Measurements from ENCODE around the gene GNAO1.

GNAO1 gene

DNA sequence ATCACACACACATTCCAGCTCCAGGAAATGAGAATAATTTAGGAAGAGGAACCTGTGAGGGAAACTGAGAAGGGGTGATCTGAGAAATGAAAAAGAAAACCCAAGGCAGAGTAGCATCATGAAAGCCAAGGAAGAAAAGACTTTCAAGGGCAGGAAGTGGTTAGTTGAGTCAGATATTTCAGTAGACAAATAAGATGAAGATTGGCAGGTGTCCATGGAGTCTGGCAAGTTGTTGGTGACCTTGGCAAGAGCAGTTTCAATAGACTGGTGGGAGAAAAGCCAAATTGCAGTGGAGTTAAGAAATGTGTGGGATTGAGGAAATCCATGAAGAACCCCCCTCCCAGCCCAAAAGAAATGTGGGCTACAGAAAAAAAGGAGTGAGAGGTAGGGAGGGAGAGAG is 10.7 kb downstream of the GNAO1 start:
- ChIA-PET POLR2A (ENCODE audit: low non-redundant PET) (no interaction called here), CTCF (interaction anchor here (0.7 kb wide), 1 partner anchor 79 kb away, joined by 3 read pairs; no protein-coding TSS in a partner anchor)
- TF ChIP-seq, protein P1, sequence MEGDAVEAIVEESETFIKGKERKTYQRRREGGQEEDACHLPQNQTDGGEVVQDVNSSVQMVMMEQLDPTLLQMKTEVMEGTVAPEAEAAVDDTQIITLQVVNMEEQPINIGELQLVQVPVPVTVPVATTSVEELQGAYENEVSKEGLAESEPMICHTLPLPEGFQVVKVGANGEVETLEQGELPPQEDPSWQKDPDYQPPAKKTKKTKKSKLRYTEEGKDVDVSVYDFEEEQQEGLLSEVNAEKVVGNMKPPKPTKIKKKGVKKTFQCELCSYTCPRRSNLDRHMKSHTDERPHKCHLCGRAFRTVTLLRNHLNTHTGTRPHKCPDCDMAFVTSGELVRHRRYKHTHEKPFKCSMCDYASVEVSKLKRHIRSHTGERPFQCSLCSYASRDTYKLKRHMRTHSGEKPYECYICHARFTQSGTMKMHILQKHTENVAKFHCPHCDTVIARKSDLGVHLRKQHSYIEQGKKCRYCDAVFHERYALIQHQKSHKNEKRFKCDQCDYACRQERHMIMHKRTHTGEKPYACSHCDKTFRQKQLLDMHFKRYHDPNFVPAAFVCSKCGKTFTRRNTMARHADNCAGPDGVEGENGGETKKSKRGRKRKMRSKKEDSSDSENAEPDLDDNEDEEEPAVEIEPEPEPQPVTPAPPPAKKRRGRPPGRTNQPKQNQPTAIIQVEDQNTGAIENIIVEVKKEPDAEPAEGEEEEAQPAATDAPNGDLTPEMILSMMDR (conservative IDR thresholded peaks at IDR 0.05; ENCODE audit: low read depth) = no peak
- no peak overlapping the region for H3K27ac ChIP-seq
- DNase-seq (ENCODE audit: low spot score) = no peak

DNA sequence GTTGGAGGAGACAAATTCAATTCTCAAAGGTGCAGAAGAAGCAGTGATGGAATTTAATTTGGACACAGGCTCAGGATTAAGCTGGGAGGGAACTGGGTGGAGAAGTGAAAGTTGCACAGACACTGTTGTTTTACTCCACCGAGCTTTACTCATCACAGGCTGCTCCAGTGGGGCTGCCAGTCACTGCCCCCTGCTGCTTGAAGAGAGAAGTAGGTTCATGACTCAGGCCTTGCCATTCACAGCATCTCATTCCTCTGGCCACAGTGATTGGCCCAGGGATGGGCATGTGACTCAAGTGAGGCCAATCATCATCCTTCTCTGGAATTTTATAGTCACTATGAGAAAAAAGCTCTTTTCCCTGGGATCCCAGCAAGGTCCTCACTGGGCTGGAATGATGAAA is 11.8 kb downstream of the GNAO1 start:
- DNase-seq (ENCODE audit: low spot score) = no peak
- no peak overlapping the region for H3K27ac ChIP-seq
- ChIA-PET POLR2A (ENCODE audit: low non-redundant PET) (no interaction called here), CTCF (interaction anchor here (0.6 kb wide), 2 partner anchors 30 to 450 kb away, joined by 4 read pairs; no protein-coding TSS in a partner anchor)
- TF ChIP-seq, protein P1 (conservative IDR thresholded peaks at IDR 0.05; ENCODE audit: low read depth) = no peak

DNA sequence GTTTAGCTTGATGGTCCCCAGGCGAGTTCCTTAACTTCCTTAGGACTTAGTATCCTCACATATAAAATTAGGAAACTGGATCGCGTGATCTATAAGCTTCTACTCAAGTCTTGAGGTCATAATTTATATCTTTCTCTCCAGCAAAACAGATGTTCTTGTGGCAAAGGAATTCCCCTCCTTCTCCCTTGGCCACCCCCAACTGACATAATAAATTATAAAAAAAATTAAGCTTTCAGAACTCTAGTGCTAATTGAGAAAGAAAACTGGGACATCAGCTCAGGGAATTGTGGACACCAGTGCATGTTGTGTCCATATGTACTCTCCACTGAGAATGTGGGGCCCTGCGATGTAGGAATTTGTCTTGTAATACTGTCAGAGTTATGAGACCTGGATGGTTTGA is 13.5 kb downstream of the GNAO1 start:
- CTCF ChIA-PET = interaction anchor here (0.6 kb wide), 2 partner anchors 152 to 1674 kb away, joined by 3 read pairs; no protein-coding TSS in a partner anchor
- TF ChIP-seq, protein P1 (conservative IDR thresholded peaks at IDR 0.05; ENCODE audit: low read depth) = no peak
- DNase-seq (ENCODE audit: low spot score) = no peak
- H3K27ac ChIP-seq = no peak overlapping the region
- POLR2A ChIA-PET (ENCODE audit: low non-redundant PET) = no interaction called here

DNA sequence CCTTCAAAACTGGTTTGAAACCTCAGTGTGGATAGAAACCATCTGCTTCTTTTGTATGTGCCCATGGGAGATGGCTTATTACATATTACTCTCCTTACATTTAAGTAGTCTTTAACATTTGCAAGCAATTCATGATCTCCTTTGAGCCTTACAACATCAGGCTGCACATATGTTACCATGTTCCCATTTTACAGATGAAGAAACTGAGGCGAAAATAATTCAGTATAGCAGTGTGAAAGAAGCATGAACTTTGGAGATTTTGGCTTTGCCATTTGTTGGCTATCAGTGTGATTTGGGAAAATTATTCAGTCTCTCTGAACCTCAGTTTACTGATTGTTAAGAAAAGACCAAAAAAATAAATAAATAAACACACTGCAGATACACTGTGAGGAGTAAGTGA is 15.7 kb downstream of the GNAO1 start:
- POLR2A ChIA-PET (ENCODE audit: low non-redundant PET) = no interaction called here
- TF ChIP-seq, protein P1 (conservative IDR thresholded peaks at IDR 0.05; ENCODE audit: low read depth) = no peak
- no peak for DNase-seq (ENCODE audit: low spot score)
- CTCF ChIA-PET = no interaction called here
- no peak overlapping the region for H3K27ac ChIP-seq

DNA sequence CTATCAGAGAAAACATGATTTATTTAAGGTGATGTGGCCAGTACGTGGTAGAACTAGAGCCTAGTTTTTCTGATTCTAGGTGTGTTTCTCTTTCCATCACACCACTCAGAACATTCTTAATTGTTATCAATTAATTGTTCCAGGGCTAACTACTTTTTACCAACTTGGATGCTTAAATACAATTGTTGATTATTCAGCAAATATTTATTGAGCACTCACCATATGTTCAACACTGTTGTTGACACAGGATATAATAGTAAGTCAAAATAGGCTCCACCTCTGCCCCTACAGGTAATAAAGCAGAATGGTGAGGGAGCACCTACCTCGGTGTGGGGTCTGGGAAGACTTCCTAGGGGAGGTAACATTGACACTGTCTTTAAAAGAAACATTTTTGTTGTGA is 16.1 kb downstream of the GNAO1 start:
- DNase-seq (ENCODE audit: low spot score) = no peak
- no peak overlapping the region for H3K27ac ChIP-seq
- ChIA-PET POLR2A (ENCODE audit: low non-redundant PET) (no interaction called here), CTCF (no interaction called here)
- TF ChIP-seq, protein P1 (conservative IDR thresholded peaks at IDR 0.05; ENCODE audit: low read depth) = no peak

DNA sequence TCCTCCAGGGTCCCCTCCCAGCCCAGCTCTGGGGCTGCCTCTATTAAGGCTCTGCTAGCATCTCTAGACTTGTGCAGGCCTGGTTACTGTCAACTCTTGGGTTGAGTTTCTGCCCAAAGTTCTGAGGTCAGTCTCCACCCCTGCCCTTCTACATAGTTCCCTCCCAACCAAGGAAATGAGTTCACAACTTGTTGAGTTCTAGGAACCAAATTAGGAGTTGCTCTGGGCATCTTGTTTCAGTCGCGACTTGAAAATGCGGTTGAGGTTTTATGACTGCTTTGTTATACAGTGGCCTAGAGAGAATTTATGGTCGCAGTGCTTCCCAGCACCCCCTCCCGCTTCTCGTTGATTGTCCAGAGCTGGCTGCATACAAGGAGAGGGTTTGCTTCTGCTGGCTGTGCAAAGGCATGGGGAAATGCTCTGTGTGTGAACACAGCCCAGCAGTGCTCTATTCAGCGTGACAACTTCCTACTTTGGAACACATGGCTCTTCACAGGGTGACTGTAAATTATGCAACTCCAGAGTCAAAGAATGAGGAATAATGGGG is 20.2 kb downstream of the GNAO1 start:
- TF ChIP-seq, protein P1 (conservative IDR thresholded peaks at IDR 0.05; ENCODE audit: low read depth) = no peak
- DNase-seq (ENCODE audit: low spot score) = no peak
- POLR2A ChIA-PET (ENCODE audit: low non-redundant PET) = no interaction called here
- CTCF ChIA-PET = no interaction called here
- no peak overlapping the region for H3K27ac ChIP-seq

Measured in RWPE1 (cell line).